Trophoblast cell (in vitro differentiated cells and primary cell): ENCODE data around the gene OR14K1. TPM values are rescaled to one million over a fixed set of nuclear protein-coding genes. Genes with fewer than 3 reads are reported as not detected.
A peak's percentile ranks its signal among the peaks of the same experiment; 100 is the strongest.
"Not testable (repeated sequence)": the region's sequence is repeated elsewhere in the genome, so short reads cannot be mapped to it uniquely, and the experiment has no call there.

ENCODE experiments used
- DNase-seq, 2 donors: peaks; one replicate each; pipeline ENCODE4 v3.0.0-alpha.2; 2016
- H2AFZ ChIP-seq: 2 replicates; pipeline ENCODE4 v1.6.1; 2013; ENCODE audit warnings: low read length, moderate library complexity, mild to moderate bottlenecking; ENCODE audit not compliant: insufficient read depth, poor library complexity
- H2AK5ac ChIP-seq: 2 replicates; pipeline ENCODE4 v1.6.1; 2013; ENCODE audit warnings: mild to moderate bottlenecking, low read length
- H2BK120ac ChIP-seq: 2 replicates; pipeline ENCODE4 v1.6.1; 2013; ENCODE audit warnings: low read length, mild to moderate bottlenecking, moderate library complexity; ENCODE audit not compliant: insufficient read depth, poor library complexity
- H2BK12ac ChIP-seq: 2 replicates; pipeline ENCODE4 v1.6.1; 2013; ENCODE audit warnings: mild to moderate bottlenecking, low read length, moderate library complexity
- H2BK5ac ChIP-seq: 2 replicates; pipeline ENCODE4 v1.6.1; 2013; ENCODE audit warnings: low read length, low read depth, moderate library complexity, mild to moderate bottlenecking; ENCODE audit not compliant: poor library complexity
- H3K14ac ChIP-seq: 2 replicates; pipeline ENCODE4 v1.6.1; 2013; ENCODE audit warnings: mild to moderate bottlenecking, low read length
- H3K18ac ChIP-seq: 2 replicates; pipeline ENCODE4 v1.6.1; 2013; ENCODE audit warnings: mild to moderate bottlenecking, low read length
- H3K23ac ChIP-seq: 2 replicates; pipeline ENCODE4 v1.6.1; 2013; ENCODE audit warnings: low read length
- H3K27ac ChIP-seq: 2 replicates; pipeline ENCODE4 v1.5.1; 2013; ENCODE audit warnings: low read depth, mild to moderate bottlenecking, inconsistent platforms, low read length, moderate library complexity
- H3K27me3 ChIP-seq: 2 replicates; pipeline ENCODE4 v1.6.1; 2013; ENCODE audit warnings: inconsistent platforms, mild to moderate bottlenecking, low read length, moderate library complexity; ENCODE audit not compliant: insufficient read depth
- H3K36me3 ChIP-seq, 2 experiments: 1 replicate in 1 of 2; 2 replicates in 1 of 2; pipeline ENCODE4 v1.6.1; 2013; ENCODE audit warnings: low read length in 2 of 2, mild to moderate bottlenecking in 2 of 2, moderate library complexity in 1 of 2; ENCODE audit not compliant: insufficient read depth in 2 of 2, control insufficient read depth in 1 of 2
- H3K4ac ChIP-seq: 2 replicates; pipeline ENCODE4 v1.6.1; 2013; ENCODE audit warnings: low read depth, mild to moderate bottlenecking, low read length, moderate library complexity
- H3K4me1 ChIP-seq, 2 experiments: 1 replicate in 1 of 2; 2 replicates in 1 of 2; pipeline ENCODE4 v1.6.1; 2013; ENCODE audit warnings: low read length in 2 of 2, mild to moderate bottlenecking in 2 of 2, moderate library complexity in 1 of 2; ENCODE audit not compliant: insufficient read depth in 2 of 2, control insufficient read depth in 1 of 2
- H3K4me2 ChIP-seq: 2 replicates; pipeline ENCODE4 v1.6.1; 2013; ENCODE audit warnings: inconsistent platforms, mild to moderate bottlenecking, low read length, moderate library complexity
- H3K4me3 ChIP-seq: 2 replicates; pipeline ENCODE4 v1.5.1; 2013; ENCODE audit warnings: mild to moderate bottlenecking, low read depth, low read length, inconsistent platforms
- H3K79me1 ChIP-seq: one replicate; pipeline ENCODE4 v1.6.1; 2013; ENCODE audit warnings: low read length
- H3K79me2 ChIP-seq: 2 replicates; pipeline ENCODE4 v1.6.1; 2013; ENCODE audit warnings: low read length, mild to moderate bottlenecking; ENCODE audit not compliant: control insufficient read depth, insufficient read depth, poor library complexity
- H3K9ac ChIP-seq: 2 replicates; pipeline ENCODE4 v1.6.1; 2013; ENCODE audit warnings: mild to moderate bottlenecking, low read length
- H3K9me3 ChIP-seq: 2 replicates; pipeline ENCODE4 v1.6.1; 2013; ENCODE audit warnings: low read depth, mild to moderate bottlenecking, control low read depth, inconsistent platforms, low read length; ENCODE audit not compliant: insufficient read depth
- H4K12ac ChIP-seq: 2 replicates; pipeline ENCODE4 v1.6.1; 2013; ENCODE audit warnings: low read depth, mild to moderate bottlenecking, low read length, moderate library complexity
- H4K8ac ChIP-seq: 2 replicates; pipeline ENCODE4 v1.6.1; 2013; ENCODE audit warnings: low read depth, mild to moderate bottlenecking, low read length, moderate library complexity
- H4K91ac ChIP-seq: one replicate; pipeline ENCODE4 v1.6.1; 2013; ENCODE audit warnings: low read depth, mild to moderate bottlenecking, low read length, moderate library complexity
- WGBS: extraction: QIAGEN DNeasy Blood & Tissue Kit; methylation state at CpG from one replicate; pipeline ENCODE4 v1.1.7; 2013; ENCODE audit warnings: missing lambda C conversion rate; ENCODE audit not compliant: insufficient read length, insufficient coverage; ENCODE audit errors: extremely low coverage; 5-methylcytosine and 5-hydroxymethylcytosine counted together
- polyA plus RNA-seq: library from polyadenylated mRNA; stranded (reverse); fragments of 200-250 nt; gene quantifications from 2 replicates; pipeline ENCODE4 v1.2.3, GENCODE V29; 2013

The OR14K1 gene, protein sequence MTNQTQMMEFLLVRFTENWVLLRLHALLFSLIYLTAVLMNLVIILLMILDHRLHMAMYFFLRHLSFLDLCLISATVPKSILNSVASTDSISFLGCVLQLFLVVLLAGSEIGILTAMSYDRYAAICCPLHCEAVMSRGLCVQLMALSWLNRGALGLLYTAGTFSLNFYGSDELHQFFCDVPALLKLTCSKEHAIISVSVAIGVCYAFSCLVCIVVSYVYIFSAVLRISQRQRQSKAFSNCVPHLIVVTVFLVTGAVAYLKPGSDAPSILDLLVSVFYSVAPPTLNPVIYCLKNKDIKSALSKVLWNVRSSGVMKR
- not detected in 2 replicates for polyA plus RNA-seq

DNA sequence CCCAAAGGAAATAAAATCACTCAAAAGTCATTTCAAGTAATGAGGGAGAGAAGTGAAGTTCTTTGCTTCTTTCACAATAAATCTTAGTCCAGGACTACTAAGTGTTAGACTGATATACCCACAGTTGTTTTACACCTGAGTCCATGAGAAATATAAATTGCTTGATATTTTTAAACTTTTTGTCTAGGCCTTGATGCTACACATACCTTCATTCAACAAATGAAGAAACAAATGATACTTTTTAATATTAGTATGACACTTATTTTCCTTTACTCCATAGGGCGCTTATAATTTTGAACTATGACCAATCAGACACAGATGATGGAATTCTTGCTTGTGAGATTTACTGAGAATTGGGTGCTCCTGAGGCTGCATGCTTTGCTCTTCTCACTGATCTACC, at the start of gene OR14K1:
Gene OR14K1 (plus strand): TSS at position 301 of the 400 bp plus-strand sequence. CDS start 0 bp downstream, at position 301.
- no CpG with 5 or more reads among the region's 1 CpG for WGBS
- no peaks in the 10 kb centered on the region for H3K27me3 ChIP-seq
- no peak within 1 kb of the TSS for H3K9ac ChIP-seq
- H4K8ac ChIP-seq = no peak within 1 kb of the TSS
- peak within 1 kb of the TSS; percentile 31 for H3K14ac ChIP-seq
- H3K79me2 ChIP-seq = no peaks in the 10 kb centered on the region
- H2BK12ac ChIP-seq = no peak within 1 kb of the TSS
- peaks cover 0 to 2% of the 10 kb centered on the region in 2 experiments for H3K36me3 ChIP-seq
- no peak within 1 kb of the TSS for H3K23ac ChIP-seq
- H2AFZ ChIP-seq = no peak within 1 kb of the TSS
- no peaks in the 10 kb centered on the region for H3K4me1 ChIP-seq
- H3K4me3 ChIP-seq = no peak within 1 kb of the TSS
- DNase-seq = no peak
- no peak within 1 kb of the TSS for H4K91ac ChIP-seq
- no peak within 1 kb of the TSS for H3K18ac ChIP-seq
- H2BK5ac ChIP-seq = no peak within 1 kb of the TSS
- peaks cover 2% of the 10 kb centered on the region for H3K79me1 ChIP-seq
- no peak within 1 kb of the TSS for H3K4ac ChIP-seq
- peaks cover 4% of the 10 kb centered on the region for H3K9me3 ChIP-seq
- H3K27ac ChIP-seq = no peak within 1 kb of the TSS
- no peak within 1 kb of the TSS for H2BK120ac ChIP-seq
- H4K12ac ChIP-seq = no peak within 1 kb of the TSS
- H2AK5ac ChIP-seq = peak within 1 kb of the TSS; percentile 66
- no peak within 1 kb of the TSS for H3K4me2 ChIP-seq

DNA sequence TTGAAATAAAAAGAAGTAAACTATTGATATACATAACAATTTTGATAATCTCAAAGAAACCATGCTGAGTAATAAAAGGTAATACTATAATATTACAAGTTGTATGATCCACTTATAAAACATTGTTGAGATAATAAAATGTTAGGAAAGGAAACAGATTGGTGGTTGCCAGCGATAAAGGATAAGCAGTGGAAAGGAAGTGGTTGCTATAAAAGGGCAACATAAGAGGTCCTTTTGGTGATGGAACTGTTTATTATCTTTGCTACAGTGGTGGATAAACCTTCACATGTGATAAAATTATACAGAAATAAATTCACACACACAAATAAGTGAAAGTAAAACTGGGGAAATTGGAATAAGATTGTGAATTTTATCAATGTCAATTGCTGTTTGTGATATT, 37.1 kb upstream of the OR14K1 start:
- WGBS = no CpG with 5 or more reads among the region's 1 CpG
- Histone ChIP-seq H4K8ac (no peak overlapping the region), H3K14ac (no peak overlapping the region), H3K4me2 (no peak overlapping the region), H4K91ac (no peak overlapping the region), H3K36me3 (no peaks in the 10 kb centered on the region), H2BK12ac (no peak overlapping the region), H2BK120ac (no peak overlapping the region), H3K4me1 (no peaks in the 10 kb centered on the region), H3K4me3 (no peak overlapping the region), H3K4ac (no peak overlapping the region), H4K12ac (no peak overlapping the region), H3K23ac (no peak overlapping the region), H3K9ac (no peak overlapping the region), H3K9me3 (peaks cover 2% of the 10 kb centered on the region), H2BK5ac (no peak overlapping the region), H3K27me3 (no peaks in the 10 kb centered on the region), H3K79me1 (no peaks in the 10 kb centered on the region), H3K27ac (no peak overlapping the region), H3K79me2 (no peaks in the 10 kb centered on the region), H2AK5ac (no peak overlapping the region), H2AFZ (no peak overlapping the region), H3K18ac (no peak overlapping the region)
- DNase-seq = no peak

DNA sequence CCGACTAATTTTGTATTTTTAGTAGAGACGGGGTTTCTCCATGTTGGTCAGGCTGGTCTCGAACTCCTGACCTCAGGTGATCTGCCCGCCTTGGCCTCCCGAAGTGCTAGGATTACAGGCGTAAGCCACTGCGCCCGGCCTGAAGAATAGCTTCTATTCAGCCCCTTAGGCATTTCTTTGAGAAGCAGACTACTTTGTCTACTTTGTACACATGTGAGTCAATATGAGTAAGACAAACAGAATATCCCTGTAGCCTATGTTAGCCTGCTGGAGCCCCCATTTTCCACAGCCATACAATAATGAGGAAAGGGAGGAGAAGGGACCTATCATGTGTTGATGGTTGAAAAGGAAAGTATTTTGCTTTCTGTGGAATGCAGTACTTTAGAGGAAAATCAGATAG, 27.7 kb upstream of the OR14K1 start:
- not testable (repeated sequence) for H3K18ac ChIP-seq, H2BK12ac ChIP-seq, H3K4ac ChIP-seq, H3K9ac ChIP-seq, H3K79me2 ChIP-seq, H3K4me1 ChIP-seq, H4K12ac ChIP-seq, DNase-seq, H3K27ac ChIP-seq, H3K4me3 ChIP-seq, H3K14ac ChIP-seq, H2AK5ac ChIP-seq, H3K23ac ChIP-seq, H3K4me2 ChIP-seq, H2AFZ ChIP-seq, H4K8ac ChIP-seq, H3K79me1 ChIP-seq, H3K9me3 ChIP-seq, H3K27me3 ChIP-seq, H2BK120ac ChIP-seq, H3K36me3 ChIP-seq, H2BK5ac ChIP-seq, H4K91ac ChIP-seq
- no CpG with 5 or more reads among the region's 8 CpGs for WGBS

DNA sequence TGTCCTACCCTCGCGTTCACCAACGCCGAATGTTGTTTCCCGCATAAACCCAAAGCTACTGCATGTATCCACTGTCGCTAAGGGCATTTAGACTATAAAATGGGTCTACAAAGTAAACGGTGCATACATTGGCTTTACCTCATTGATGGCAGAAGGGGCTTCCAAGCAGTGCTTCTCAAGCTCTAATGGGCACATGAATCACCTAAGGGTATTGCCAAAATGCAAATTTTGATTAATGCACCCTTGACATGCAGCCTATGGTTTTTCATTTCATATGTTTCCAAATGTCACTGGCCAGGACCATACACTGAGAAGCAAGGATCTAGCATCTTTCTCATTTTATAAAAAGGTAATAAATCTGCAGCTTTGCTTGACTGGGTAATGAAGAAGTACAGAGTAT, 24.7 kb upstream of the OR14K1 start:
- Histone ChIP-seq H3K9ac (no peak overlapping the region), H3K4me2 (no peak overlapping the region), H3K23ac (no peak overlapping the region), H4K8ac (no peak overlapping the region), H3K4ac (no peak overlapping the region), H3K27me3 (no peaks in the 10 kb centered on the region), H4K91ac (no peak overlapping the region), H3K4me1 (no peaks in the 10 kb centered on the region), H4K12ac (no peak overlapping the region), H3K4me3 (no peak overlapping the region), H2AFZ (no peak overlapping the region), H2BK12ac (no peak overlapping the region), H3K14ac (no peak overlapping the region), H3K36me3 (no peaks in the 10 kb centered on the region), H3K27ac (no peak overlapping the region), H3K79me1 (no peaks in the 10 kb centered on the region), H2AK5ac (no peak overlapping the region), H2BK5ac (no peak overlapping the region), H3K79me2 (no peaks in the 10 kb centered on the region), H3K9me3 (peaks cover 3% of the 10 kb centered on the region), H2BK120ac (no peak overlapping the region), H3K18ac (no peak overlapping the region)
- DNase-seq = no peak
- no CpG with 5 or more reads among the region's 7 CpGs for WGBS
